ENCODE measurements around the gene NOL9. TPM values are rescaled to one million over a fixed set of nuclear protein-coding genes. Genes with fewer than 3 reads are reported as not detected.
"Not testable (repeated sequence)": the region's sequence is repeated elsewhere in the genome, so short reads cannot be mapped to it uniquely, and the experiment has no call there.

Gene NOL9
- total and polyA plus RNA-seq, 3 donors from 2014 or later: 11.4 to 34.6 (median 29.0) TPM

GRCh38 chr1:6495041-6495441 is 59.3 kb downstream of the NOL9 start:
- Histone ChIP-seq H3K4me1 (peaks cover 44% of the 10 kb centered on the region), H3K36me3 (ENCODE audit: low read depth, missing control alignments) (no peaks in the 10 kb centered on the region), H3K27ac (no peak overlapping the region), H3K9me3 (no peaks in the 10 kb centered on the region), H3K27me3 (no peaks in the 10 kb centered on the region), H3K4me3 (no peak overlapping the region)
- WGBS, 2 donors: 63 to 69% methylated on average over 8 to 13 of the region's 13 CpGs
- DNase-seq: no peak
- intact Hi-C loops (cut with DNase I; ENCODE audit: low total_unique reads): no loop called here
- TF ChIP-seq POLR2A (IDR thresholded peaks at IDR 0.05) (no peak), CTCF (IDR thresholded peaks at IDR 0.05) (no peak)

GRCh38 chr1:6494627-6495026 is 59.7 kb downstream of the NOL9 start:
- Histone ChIP-seq H3K27me3 (no peaks in the 10 kb centered on the region), H3K9me3 (no peaks in the 10 kb centered on the region), H3K4me3 (no peak overlapping the region), H3K27ac (no peak overlapping the region), H3K36me3 (ENCODE audit: low read depth, missing control alignments) (no peaks in the 10 kb centered on the region), H3K4me1 (peaks cover 44% of the 10 kb centered on the region)
- WGBS, 2 donors: 81 to 93% methylated on average over 2 to 4 of the region's 4 CpGs
- intact Hi-C loops (cut with DNase I; ENCODE audit: low total_unique reads): no loop called here
- no peak for TF ChIP-seq CTCF (IDR thresholded peaks at IDR 0.05)
- no peak for TF ChIP-seq POLR2A (IDR thresholded peaks at IDR 0.05)
- no peak for DNase-seq

- peaks cover 36% of the 10 kb centered on the region for H3K4me1 ChIP-seq
- 93 to 96% methylated on average over 4 of the region's 4 CpGs for WGBS, 2 donors
- H3K27me3 ChIP-seq; H3K36me3 ChIP-seq (ENCODE audit: low read depth, missing control alignments); DNase-seq; H3K9me3 ChIP-seq; intact Hi-C loops (cut with DNase I; ENCODE audit: low total_unique reads); H3K27ac ChIP-seq; H3K4me3 ChIP-seq: not testable (repeated sequence)
Measured at GRCh38 chr1:6493834-6494223, 60.5 kb downstream of the NOL9 start.

- no peak for DNase-seq
- WGBS, 2 donors: 74 to 100% methylated on average over 2 to 10 of the region's 10 CpGs
- TF ChIP-seq POLR2A (IDR thresholded peaks at IDR 0.05) (no peak), CTCF (IDR thresholded peaks at IDR 0.05) (no peak)
- H3K27me3 ChIP-seq: no peaks in the 10 kb centered on the region
- no peaks in the 10 kb centered on the region for H3K9me3 ChIP-seq
- H3K4me3 ChIP-seq: no peak overlapping the region
- intact Hi-C loops (cut with DNase I; ENCODE audit: low total_unique reads): no loop called here
- peaks cover 23% of the 10 kb centered on the region for H3K4me1 ChIP-seq
- no peak overlapping the region for H3K27ac ChIP-seq
- no peaks in the 10 kb centered on the region for H3K36me3 ChIP-seq (ENCODE audit: low read depth, missing control alignments)
Measured at GRCh38 chr1:6491966-6492365, 62.3 kb downstream of the NOL9 start.

GRCh38 chr1:6491480-6491962 is 62.8 kb downstream of the NOL9 start, which contains the start of gene PLEKHG5:
PLEKHG5 (minus strand) TSS chr1:6491667; CDS start chr1:6477571, 14,096 bp downstream.
- H3K4me1 ChIP-seq: peaks cover 22% of the 10 kb centered on the region
- no peaks in the 10 kb centered on the region for H3K27me3 ChIP-seq
- peak within 1 kb of the TSS; percentile 2 to 61 for H3K27ac ChIP-seq
- H3K36me3 ChIP-seq (ENCODE audit: low read depth, missing control alignments): no peaks in the 10 kb centered on the region
- intact Hi-C loops (cut with DNase I; ENCODE audit: low total_unique reads): no loop called here
- DNase-seq: no peak
- no peaks in the 10 kb centered on the region for H3K9me3 ChIP-seq
- TF ChIP-seq CTCF (IDR thresholded peaks at IDR 0.05) (no peak), POLR2A (IDR thresholded peaks at IDR 0.05) (no peak)
- WGBS, 2 donors: 62 to 66% methylated on average over 6 of the region's 6 CpGs
- peak within 1 kb of the TSS; percentile 55 to 66 for H3K4me3 ChIP-seq
